OCI-LY1 (cell line): ENCODE measurements around the gene DNAH14.

Source experiments
- H2AFZ ChIP-seq: fragments of 200-600 bp; sonication (generic), shearing (Covaris generic); 2 replicates; pipeline ENCODE4 v1.6.0; 2014; ENCODE audit warnings: antibody characterized with exemption, mild to moderate bottlenecking, low read length
- H3F3A ChIP-seq: fragments of 200-600 bp; sonication (generic), shearing (Covaris generic); 2 replicates; pipeline ENCODE4 v1.6.0; 2014; ENCODE audit warnings: mild to moderate bottlenecking, antibody characterized with exemption, low read length, moderate library complexity; ENCODE audit not compliant: insufficient read depth
- H3K27ac ChIP-seq: fragments of 200-600 bp; sonication (generic); 2 replicates; pipeline ENCODE4 v1.5.1; 2014; ENCODE audit warnings: low read length, mixed run types, mild to moderate bottlenecking, low read depth; ENCODE audit not compliant: poor library complexity, severe bottlenecking
- H3K27me3 ChIP-seq: fragments of 200-600 bp; sonication (generic); 2 replicates; pipeline ENCODE4 v1.6.0; 2014; ENCODE audit warnings: antibody characterized with exemption, mild to moderate bottlenecking, low read length, moderate library complexity; ENCODE audit not compliant: insufficient read depth
- H3K36me3 ChIP-seq: fragments of 200-600 bp; sonication (generic); 2 replicates; pipeline ENCODE4 v1.6.1; 2014; ENCODE audit warnings: mild to moderate bottlenecking, antibody characterized with exemption, low read length, moderate library complexity, mixed read lengths; ENCODE audit not compliant: insufficient read depth
- H3K4me1 ChIP-seq: fragments of 200-600 bp; sonication (generic); 2 replicates; pipeline ENCODE4 v1.5.1; 2014; ENCODE audit warnings: mild to moderate bottlenecking, low read length, moderate library complexity; ENCODE audit not compliant: insufficient read depth, severe bottlenecking
- H3K4me2 ChIP-seq: fragments of 200-600 bp; sonication (generic), shearing (Covaris generic); 2 replicates; pipeline ENCODE4 v1.6.1; 2014; ENCODE audit warnings: low read length
- H3K4me3 ChIP-seq: fragments of 200-600 bp; sonication (generic); 2 replicates; pipeline ENCODE4 v1.5.1; 2014; ENCODE audit warnings: low read length, low read depth, mild to moderate bottlenecking, mixed read lengths; ENCODE audit not compliant: poor library complexity, severe bottlenecking
- H3K79me2 ChIP-seq: fragments of 200-600 bp; shearing (Covaris generic); 2 replicates; pipeline ENCODE4 v1.6.1; 2016; ENCODE audit warnings: mixed run types, low read length, mixed read lengths; ENCODE audit not compliant: insufficient read depth
- H3K9ac ChIP-seq: fragments of 200-600 bp; sonication (generic), shearing (Covaris generic); 2 replicates; pipeline ENCODE4 v1.6.1; 2014; ENCODE audit warnings: mild to moderate bottlenecking, low read length, mixed read lengths
- H3K9me2 ChIP-seq: fragments of 200-600 bp; sonication (generic), shearing (Covaris generic); 2 replicates; pipeline ENCODE4 v1.6.1; 2014; ENCODE audit warnings: low read depth, mild to moderate bottlenecking, low read length, mixed read lengths
- H3K9me3 ChIP-seq: fragments of 200-600 bp; shearing (Covaris generic); 2 replicates; pipeline ENCODE4 v1.6.1; 2014; ENCODE audit warnings: low read length, mixed read lengths
- H4K20me1 ChIP-seq: fragments of 200-600 bp; sonication (generic), shearing (Covaris generic); 2 replicates; pipeline ENCODE4 v1.6.0; 2016; ENCODE audit warnings: mild to moderate bottlenecking, low read length; ENCODE audit not compliant: insufficient read depth
- EZH2 ChIP-seq: fragments of 200-600 bp; sonication (generic), shearing (Covaris generic); IDR thresholded peaks from 2 replicates; pipeline ENCODE4 v1.8.0; 2017; ENCODE audit warnings: borderline replicate concordance, mixed run types, mild to moderate bottlenecking, antibody characterized with exemption, low read length, moderate library complexity, mixed read lengths
- TF ChIP-seq, protein P1 (sequence below): fragments of 200-600 bp; sonication (generic), shearing (Covaris generic); IDR thresholded peaks from 2 replicates; pipeline ENCODE4 v1.5.1; 2017; ENCODE audit warnings: mild to moderate bottlenecking, antibody characterized with exemption, low read length, moderate library complexity, mixed read lengths

DNAH14 gene

GRCh38 chr1:225355863-225356262, 426.4 kb downstream of the DNAH14 start:
- Histone ChIP-seq H3K27ac (no peak overlapping the region), H3K9me2 (no peaks in the 10 kb centered on the region), H3K79me2 (no peaks in the 10 kb centered on the region), H3K9ac (no peak overlapping the region), H3K36me3 (no peaks in the 10 kb centered on the region), H3K4me1 (no peaks in the 10 kb centered on the region), H3K4me3 (no peak overlapping the region), H3F3A (no peaks in the 10 kb centered on the region), H2AFZ (no peak overlapping the region), H3K27me3 (no peaks in the 10 kb centered on the region), H3K9me3 (no peaks in the 10 kb centered on the region), H3K4me2 (no peak overlapping the region), H4K20me1 (no peaks in the 10 kb centered on the region)
- no peak for TF ChIP-seq EZH2
- TF ChIP-seq, protein P1, sequence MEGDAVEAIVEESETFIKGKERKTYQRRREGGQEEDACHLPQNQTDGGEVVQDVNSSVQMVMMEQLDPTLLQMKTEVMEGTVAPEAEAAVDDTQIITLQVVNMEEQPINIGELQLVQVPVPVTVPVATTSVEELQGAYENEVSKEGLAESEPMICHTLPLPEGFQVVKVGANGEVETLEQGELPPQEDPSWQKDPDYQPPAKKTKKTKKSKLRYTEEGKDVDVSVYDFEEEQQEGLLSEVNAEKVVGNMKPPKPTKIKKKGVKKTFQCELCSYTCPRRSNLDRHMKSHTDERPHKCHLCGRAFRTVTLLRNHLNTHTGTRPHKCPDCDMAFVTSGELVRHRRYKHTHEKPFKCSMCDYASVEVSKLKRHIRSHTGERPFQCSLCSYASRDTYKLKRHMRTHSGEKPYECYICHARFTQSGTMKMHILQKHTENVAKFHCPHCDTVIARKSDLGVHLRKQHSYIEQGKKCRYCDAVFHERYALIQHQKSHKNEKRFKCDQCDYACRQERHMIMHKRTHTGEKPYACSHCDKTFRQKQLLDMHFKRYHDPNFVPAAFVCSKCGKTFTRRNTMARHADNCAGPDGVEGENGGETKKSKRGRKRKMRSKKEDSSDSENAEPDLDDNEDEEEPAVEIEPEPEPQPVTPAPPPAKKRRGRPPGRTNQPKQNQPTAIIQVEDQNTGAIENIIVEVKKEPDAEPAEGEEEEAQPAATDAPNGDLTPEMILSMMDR: no peak

- Histone ChIP-seq H3K9me3 (no peaks in the 10 kb centered on the region), H4K20me1 (no peaks in the 10 kb centered on the region), H3K79me2 (no peaks in the 10 kb centered on the region), H3K9me2 (no peaks in the 10 kb centered on the region), H3K4me1 (no peaks in the 10 kb centered on the region), H3K27ac (no peak overlapping the region), H3K36me3 (no peaks in the 10 kb centered on the region), H2AFZ (no peak overlapping the region), H3K9ac (no peak overlapping the region), H3K4me2 (no peak overlapping the region), H3F3A (no peaks in the 10 kb centered on the region), H3K4me3 (no peak overlapping the region), H3K27me3 (no peaks in the 10 kb centered on the region)
- no peak for TF ChIP-seq EZH2
- TF ChIP-seq, protein P1: no peak
These were observed 430.6 kb downstream of the DNAH14 start for GRCh38 chr1:225360119-225360518.

DNA sequence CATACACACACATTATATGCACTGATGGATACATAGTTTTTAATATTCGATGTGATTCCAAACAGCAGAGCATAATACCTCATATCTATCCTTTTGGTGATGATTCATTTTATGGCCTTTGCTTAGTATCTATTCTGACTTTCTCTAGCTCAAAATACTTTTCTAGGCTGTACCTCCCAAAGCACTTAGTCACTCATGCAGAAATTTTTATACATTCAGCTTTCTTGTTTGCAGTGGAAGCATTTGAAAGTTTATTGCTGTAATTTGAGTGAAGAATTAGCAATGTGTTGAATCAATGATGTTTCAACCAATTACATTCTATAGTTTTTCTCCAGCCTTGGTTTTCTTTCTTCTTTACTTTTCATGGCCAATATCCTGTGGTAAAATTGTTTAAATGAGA, 431.7 kb downstream of the DNAH14 start:
- no peaks in the 10 kb centered on the region for H3K36me3 ChIP-seq
- no peaks in the 10 kb centered on the region for H3K4me1 ChIP-seq
- no peaks in the 10 kb centered on the region for H3F3A ChIP-seq
- H2AFZ ChIP-seq: no peak overlapping the region
- H3K9me3 ChIP-seq: no peaks in the 10 kb centered on the region
- H3K9me2 ChIP-seq: no peaks in the 10 kb centered on the region
- H3K4me2 ChIP-seq: no peak overlapping the region
- H3K27me3 ChIP-seq: no peaks in the 10 kb centered on the region
- H3K4me3 ChIP-seq: no peak overlapping the region
- H3K9ac ChIP-seq: no peak overlapping the region
- no peaks in the 10 kb centered on the region for H4K20me1 ChIP-seq
- H3K79me2 ChIP-seq: no peaks in the 10 kb centered on the region
- TF ChIP-seq EZH2: no peak
- TF ChIP-seq, protein P1: no peak
- no peak overlapping the region for H3K27ac ChIP-seq
